ENCODE data around the gene DCP1A. TPM values are rescaled to one million over a fixed set of nuclear protein-coding genes. Genes with fewer than 3 reads are reported as not detected.
A peak's percentile ranks its signal among the peaks of the same experiment; 100 is the strongest.

DCP1A gene
- total and polyA plus RNA-seq, 5 donors from 2014 or later = 47.7 to 63.6 (median 50.6) TPM

GRCh38 chr3:53242155-53242554, 105.2 kb downstream of the DCP1A start:
- H3K9me3 Mint-ChIP-seq = peaks cover 0 to 3% (median 0%) of the 10 kb centered on the region in 7 donors
- H3K27me3 ChIP-seq (ENCODE audit: control insufficient read depth, insufficient read depth, low read length) = no peaks in the 10 kb centered on the region
- ATAC-seq (ENCODE audit: low read depth in 2 of 2) = no peak
- no peak overlapping the region for H3K27ac ChIP-seq (ENCODE audit: insufficient read depth, low read length, poor library complexity, severe bottlenecking)
- H3K36me3 ChIP-seq (ENCODE audit: control insufficient read depth, insufficient read depth, low read length) = peaks cover 44% of the 10 kb centered on the region
- H3K36me3 Mint-ChIP-seq = peaks cover 10% of the 10 kb centered on the region
- no peaks in the 10 kb centered on the region for H3K4me1 ChIP-seq (ENCODE audit: control insufficient read depth, insufficient read depth, low read length, poor library complexity, severe bottlenecking)
- no peaks in the 10 kb centered on the region for H3K9me3 ChIP-seq (ENCODE audit: control insufficient read depth in 2 of 2, low read length in 2 of 2)
- peak overlapping the region in 1 of 4 donors; percentile 32 for H3K4me3 Mint-ChIP-seq
- peaks cover 6 to 23% (median 13%) of the 10 kb centered on the region in 4 donors for H3K4me1 Mint-ChIP-seq
- no peak for DNase-seq
- no peaks in the 10 kb centered on the region for H3K27me3 Mint-ChIP-seq
- H3K4me3 ChIP-seq (ENCODE audit: low read depth, low read length) = no peak overlapping the region
- no peak overlapping the region for H3K27ac Mint-ChIP-seq

GRCh38 chr3:53240989-53241972, 106.1 kb downstream of the DCP1A start:
- Mint-ChIP-seq H3K27me3 (no peaks in the 10 kb centered on the region), H3K4me3 (no peak overlapping the region), H3K36me3 (peaks cover 8% of the 10 kb centered on the region), H3K27ac (peak overlapping the region in 1 of 3 donors; percentile 82), H3K4me1 (peaks cover 3 to 22% (median 11%) of the 10 kb centered on the region in 4 donors), H3K9me3 (peaks cover 0 to 3% (median 0%) of the 10 kb centered on the region in 7 donors)
- no peak for DNase-seq
- Histone ChIP-seq H3K27ac (ENCODE audit: insufficient read depth, low read length, poor library complexity, severe bottlenecking) (no peak overlapping the region), H3K9me3 (ENCODE audit: control insufficient read depth in 2 of 2, low read length in 2 of 2) (no peaks in the 10 kb centered on the region), H3K36me3 (ENCODE audit: control insufficient read depth, insufficient read depth, low read length) (peaks cover 49% of the 10 kb centered on the region), H3K4me1 (ENCODE audit: control insufficient read depth, insufficient read depth, low read length, poor library complexity, severe bottlenecking) (no peaks in the 10 kb centered on the region), H3K27me3 (ENCODE audit: control insufficient read depth, insufficient read depth, low read length) (no peaks in the 10 kb centered on the region), H3K4me3 (ENCODE audit: low read depth, low read length) (no peak overlapping the region)
- ATAC-seq (ENCODE audit: low read depth in 2 of 2) = no peak

- DNase-seq (no peak), ATAC-seq (ENCODE audit: low read depth in 2 of 2) (no peak)
- Mint-ChIP-seq H3K27me3 (no peaks in the 10 kb centered on the region), H3K36me3 (peaks cover 7% of the 10 kb centered on the region), H3K27ac (no peak overlapping the region), H3K9me3 (no peaks in the 10 kb centered on the region), H3K4me1 (peaks cover 0 to 13% (median 4%) of the 10 kb centered on the region in 4 donors), H3K4me3 (no peak overlapping the region)
- no peak overlapping the region for H3K27ac ChIP-seq (ENCODE audit: insufficient read depth, low read length, poor library complexity, severe bottlenecking)
- no peak overlapping the region for H3K4me3 ChIP-seq (ENCODE audit: low read depth, low read length)
- peaks cover 62% of the 10 kb centered on the region for H3K36me3 ChIP-seq (ENCODE audit: control insufficient read depth, insufficient read depth, low read length)
- H3K27me3 ChIP-seq (ENCODE audit: control insufficient read depth, insufficient read depth, low read length) = no peaks in the 10 kb centered on the region
- no peaks in the 10 kb centered on the region for H3K4me1 ChIP-seq (ENCODE audit: control insufficient read depth, insufficient read depth, low read length, poor library complexity, severe bottlenecking)
- no peaks in the 10 kb centered on the region for H3K9me3 ChIP-seq (ENCODE audit: control insufficient read depth in 2 of 2, low read length in 2 of 2)
Measured at GRCh38 chr3:53239800-53240199, 107.5 kb downstream of the DCP1A start.

- H3K4me1 ChIP-seq (ENCODE audit: control insufficient read depth, insufficient read depth, low read length, poor library complexity, severe bottlenecking) = no peaks in the 10 kb centered on the region
- H3K9me3 Mint-ChIP-seq = no peaks in the 10 kb centered on the region
- peaks cover 0 to 13% (median 3%) of the 10 kb centered on the region in 4 donors for H3K4me1 Mint-ChIP-seq
- no peak for DNase-seq
- no peak for ATAC-seq (ENCODE audit: low read depth in 2 of 2)
- peaks cover 71% of the 10 kb centered on the region for H3K36me3 ChIP-seq (ENCODE audit: control insufficient read depth, insufficient read depth, low read length)
- H3K27ac ChIP-seq (ENCODE audit: insufficient read depth, low read length, poor library complexity, severe bottlenecking) = no peak overlapping the region
- no peak overlapping the region for H3K4me3 Mint-ChIP-seq
- H3K27me3 Mint-ChIP-seq = no peaks in the 10 kb centered on the region
- H3K27me3 ChIP-seq (ENCODE audit: control insufficient read depth, insufficient read depth, low read length) = no peaks in the 10 kb centered on the region
- H3K4me3 ChIP-seq (ENCODE audit: low read depth, low read length) = no peak overlapping the region
- H3K27ac Mint-ChIP-seq = peak overlapping the region in 1 of 3 donors; percentile 41
- H3K36me3 Mint-ChIP-seq = peaks cover 9% of the 10 kb centered on the region
- H3K9me3 ChIP-seq (ENCODE audit: control insufficient read depth in 2 of 2, low read length in 2 of 2) = no peaks in the 10 kb centered on the region
Measured at GRCh38 chr3:53238886-53239285, 108.5 kb downstream of the DCP1A start.

DNA sequence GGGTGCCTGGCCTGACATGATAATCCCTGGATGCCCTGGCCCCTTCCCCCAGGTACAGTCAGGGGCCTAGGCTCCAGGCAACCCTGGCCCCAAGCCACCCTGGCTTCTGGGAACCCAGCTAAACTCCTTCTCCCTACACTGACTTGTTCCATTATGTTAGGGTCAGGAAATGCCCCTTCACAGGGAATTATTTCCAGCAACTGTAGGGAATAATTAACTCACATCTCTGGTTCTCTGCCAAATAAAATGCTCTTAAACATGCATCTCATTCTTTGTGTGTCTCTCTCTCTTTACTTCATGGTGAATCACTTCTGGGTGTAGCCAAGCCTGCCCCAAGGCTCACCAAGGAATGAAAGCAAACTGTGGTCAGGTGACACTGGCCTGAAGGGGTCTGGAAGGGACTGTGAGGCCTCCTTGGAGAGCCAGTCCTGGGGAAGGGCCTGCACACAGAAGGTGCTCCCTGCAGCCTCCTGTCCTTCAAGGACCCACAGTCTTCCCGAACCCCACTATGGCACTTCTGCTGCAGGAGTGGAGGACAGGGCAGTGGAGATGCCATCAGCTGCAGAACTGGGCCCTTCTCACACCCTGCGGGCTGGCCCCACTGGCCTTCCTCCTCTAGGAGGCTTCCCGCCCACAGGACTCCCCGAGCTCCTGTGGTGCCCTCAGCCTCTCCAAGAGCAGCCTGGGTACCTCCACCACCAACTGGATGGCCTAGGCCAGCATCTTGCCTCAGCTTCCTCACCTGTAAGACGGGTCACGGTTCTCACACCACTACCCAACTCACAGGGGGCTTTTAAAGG, 109.1 kb downstream of the DCP1A start:
- Mint-ChIP-seq H3K4me3 (no peak overlapping the region), H3K9me3 (no peaks in the 10 kb centered on the region), H3K36me3 (peaks cover 13% of the 10 kb centered on the region), H3K4me1 (peaks cover 0 to 6% (median under 1%) of the 10 kb centered on the region in 4 donors), H3K27me3 (no peaks in the 10 kb centered on the region), H3K27ac (peak overlapping the region in 1 of 3 donors; percentile 83)
- no peaks in the 10 kb centered on the region for H3K4me1 ChIP-seq (ENCODE audit: control insufficient read depth, insufficient read depth, low read length, poor library complexity, severe bottlenecking)
- no peak overlapping the region for H3K27ac ChIP-seq (ENCODE audit: insufficient read depth, low read length, poor library complexity, severe bottlenecking)
- H3K27me3 ChIP-seq (ENCODE audit: control insufficient read depth, insufficient read depth, low read length) = no peaks in the 10 kb centered on the region
- DNase-seq (no peak), ATAC-seq (ENCODE audit: low read depth in 2 of 2) (no peak)
- H3K4me3 ChIP-seq (ENCODE audit: low read depth, low read length) = no peak overlapping the region
- no peaks in the 10 kb centered on the region for H3K9me3 ChIP-seq (ENCODE audit: control insufficient read depth in 2 of 2, low read length in 2 of 2)
- peaks cover 76% of the 10 kb centered on the region for H3K36me3 ChIP-seq (ENCODE audit: control insufficient read depth, insufficient read depth, low read length)

DNA sequence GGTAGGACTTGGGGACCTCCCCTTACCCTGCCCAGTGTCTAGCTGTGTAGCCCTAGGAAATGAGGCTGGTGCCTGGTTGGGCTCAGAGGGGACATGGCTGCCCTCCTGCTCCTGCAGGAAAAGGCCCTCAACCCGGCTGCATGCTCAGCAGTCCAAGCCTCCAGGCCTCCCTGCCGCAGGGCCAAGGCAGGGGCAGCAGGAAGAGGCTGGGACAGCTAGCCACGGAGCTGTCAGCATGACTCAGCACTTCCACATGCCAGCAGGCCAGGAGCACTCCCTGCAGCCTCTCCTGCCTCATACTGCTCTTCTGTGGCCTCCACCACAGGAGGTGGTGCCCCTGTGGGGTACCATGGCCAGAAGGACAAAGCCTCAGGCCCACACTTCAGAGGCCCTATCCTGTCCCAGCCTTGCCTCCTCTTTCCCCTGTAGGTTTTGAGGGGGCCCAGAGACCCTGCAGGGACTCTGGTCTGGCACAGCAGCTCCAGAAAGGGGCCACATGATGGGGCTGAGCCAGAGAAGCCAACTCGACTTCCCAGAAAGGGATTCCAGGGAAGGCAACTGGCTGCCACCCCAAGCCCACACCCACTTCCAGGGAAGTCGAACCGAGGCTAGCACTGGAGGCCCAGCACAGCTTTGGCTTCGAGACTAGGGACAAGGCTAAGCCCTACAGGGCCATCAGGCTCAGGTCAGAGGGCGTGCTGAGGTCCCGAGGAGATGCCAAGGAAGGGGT, 111.1 kb downstream of the DCP1A start:
- H3K4me3 Mint-ChIP-seq = no peak overlapping the region
- ATAC-seq (ENCODE audit: low read depth in 2 of 2) = peak in 1 of 2 donors; percentile 23
- DNase-seq = peak in 1 of 3 donors; percentile 33
- Histone ChIP-seq H3K27ac (ENCODE audit: insufficient read depth, low read length, poor library complexity, severe bottlenecking) (no peak overlapping the region), H3K4me3 (ENCODE audit: low read depth, low read length) (no peak overlapping the region), H3K27me3 (ENCODE audit: control insufficient read depth, insufficient read depth, low read length) (no peaks in the 10 kb centered on the region), H3K4me1 (ENCODE audit: control insufficient read depth, insufficient read depth, low read length, poor library complexity, severe bottlenecking) (no peaks in the 10 kb centered on the region), H3K36me3 (ENCODE audit: control insufficient read depth, insufficient read depth, low read length) (peaks cover 82% of the 10 kb centered on the region), H3K9me3 (ENCODE audit: control insufficient read depth in 2 of 2, low read length in 2 of 2) (no peaks in the 10 kb centered on the region)
- H3K4me1 Mint-ChIP-seq = peaks cover 0 to 2% (median 0%) of the 10 kb centered on the region in 4 donors
- no peaks in the 10 kb centered on the region for H3K27me3 Mint-ChIP-seq
- peak overlapping the region in 2 of 3 donors; percentile 69 to 72 for H3K27ac Mint-ChIP-seq
- H3K36me3 Mint-ChIP-seq = peaks cover 13% of the 10 kb centered on the region
- H3K9me3 Mint-ChIP-seq = no peaks in the 10 kb centered on the region

DNA sequence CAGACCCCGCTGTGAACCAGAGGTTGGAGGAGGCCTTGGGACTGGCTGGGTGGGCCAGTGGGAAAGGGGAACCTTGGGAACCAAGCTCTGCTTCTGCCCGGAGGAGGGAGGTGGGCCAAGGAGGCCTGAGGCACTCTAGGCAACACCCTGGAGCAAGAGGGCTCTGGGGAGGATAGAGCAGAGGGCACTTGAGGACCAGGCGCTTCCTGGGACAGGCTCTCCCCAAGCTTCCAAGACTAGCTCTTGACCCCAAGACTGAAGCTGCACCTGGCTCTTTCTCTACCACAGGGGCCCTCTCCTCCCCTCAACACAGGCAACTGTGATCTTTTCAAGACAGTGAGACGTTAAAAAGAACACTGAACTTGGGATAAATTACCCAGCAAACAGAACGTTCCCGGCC, 111.8 kb downstream of the DCP1A start:
- H3K9me3 ChIP-seq (ENCODE audit: control insufficient read depth in 2 of 2, low read length in 2 of 2) = no peaks in the 10 kb centered on the region
- H3K36me3 ChIP-seq (ENCODE audit: control insufficient read depth, insufficient read depth, low read length) = peaks cover 81% of the 10 kb centered on the region
- no peak overlapping the region for H3K27ac Mint-ChIP-seq
- DNase-seq (no peak), ATAC-seq (ENCODE audit: low read depth in 2 of 2) (no peak)
- H3K4me3 ChIP-seq (ENCODE audit: low read depth, low read length) = no peak overlapping the region
- H3K9me3 Mint-ChIP-seq = no peaks in the 10 kb centered on the region
- H3K36me3 Mint-ChIP-seq = peaks cover 13% of the 10 kb centered on the region
- no peaks in the 10 kb centered on the region for H3K27me3 Mint-ChIP-seq
- H3K4me1 ChIP-seq (ENCODE audit: control insufficient read depth, insufficient read depth, low read length, poor library complexity, severe bottlenecking) = no peaks in the 10 kb centered on the region
- no peaks in the 10 kb centered on the region for H3K27me3 ChIP-seq (ENCODE audit: control insufficient read depth, insufficient read depth, low read length)
- peaks cover 0 to 2% (median 0%) of the 10 kb centered on the region in 4 donors for H3K4me1 Mint-ChIP-seq
- H3K4me3 Mint-ChIP-seq = no peak overlapping the region
- no peak overlapping the region for H3K27ac ChIP-seq (ENCODE audit: insufficient read depth, low read length, poor library complexity, severe bottlenecking)
